Subcutaneous abdominal adipose tissue (tissue), 5 donors: ENCODE measurements around the gene SORBS1.

Experiments
- H3K27ac ChIP-seq: one replicate; pipeline ENCODE4 v1.7.0; 2013; ENCODE audit warnings: low read depth, mild to moderate bottlenecking, inconsistent platforms, low read length, moderate library complexity
- H3K27me3 ChIP-seq, 5 donors: one replicate each; pipeline ENCODE4 v1.7.0; 2013; ENCODE audit warnings: low read length in 5 of 5, inconsistent platforms in 1 of 5; ENCODE audit not compliant: control insufficient read depth in 5 of 5, insufficient read depth in 4 of 5
- H3K36me3 ChIP-seq, 5 donors: one replicate each; pipeline ENCODE4 v1.7.0; 2013; ENCODE audit warnings: low read length in 5 of 5; ENCODE audit not compliant: control insufficient read depth in 5 of 5, insufficient read depth in 5 of 5
- H3K4me1 ChIP-seq, 5 donors: one replicate each; pipeline ENCODE4 v1.7.0; 2013; ENCODE audit warnings: low read length in 5 of 5, mild to moderate bottlenecking in 3 of 5, moderate library complexity in 1 of 5; ENCODE audit not compliant: control insufficient read depth in 5 of 5, insufficient read depth in 5 of 5
- H3K4me3 ChIP-seq, 5 donors: one replicate each; pipeline ENCODE4 v1.7.0; 2013; ENCODE audit warnings: low read length in 5 of 5, low read depth in 1 of 5
- H3K9ac ChIP-seq, 5 donors: one replicate each; pipeline ENCODE4 v1.7.0; 2013; ENCODE audit warnings: low read length in 5 of 5, mild to moderate bottlenecking in 4 of 5, moderate library complexity in 3 of 5
- H3K9me3 ChIP-seq, 5 donors: one replicate each; pipeline ENCODE4 v1.7.0; 2013; ENCODE audit warnings: low read length in 5 of 5; ENCODE audit not compliant: control insufficient read depth in 5 of 5
- donor health status: healthy.
- donor health status: healthy.
- donor health status: healthy.
- donor health status: healthy.
- donor health status: healthy.

The SORBS1 gene

GRCh38 chr10:95422233-95422632, 138.9 kb downstream of the SORBS1 start:
- Histone ChIP-seq H3K4me3 (peak overlapping the region in 1 of 5 donors; percentile 13), H3K27me3 (no peaks in the 10 kb centered on the region), H3K9me3 (no peaks in the 10 kb centered on the region), H3K9ac (peak overlapping the region in 1 of 5 donors; percentile 11), H3K27ac (peak overlapping the region; percentile 99), H3K4me1 (peaks cover 6 to 56% (median 28%) of the 10 kb centered on the region in 5 donors), H3K36me3 (peaks cover 0 to 9% (median under 1%) of the 10 kb centered on the region in 5 donors)

GRCh38 chr10:95421782-95422181, 139.4 kb downstream of the SORBS1 start:
- H3K9me3 ChIP-seq: no peaks in the 10 kb centered on the region
- H3K4me3 ChIP-seq: peak overlapping the region in 1 of 5 donors; percentile 13
- H3K4me1 ChIP-seq: peaks cover 6 to 60% (median 30%) of the 10 kb centered on the region in 5 donors
- peak overlapping the region; percentile 99 for H3K27ac ChIP-seq
- H3K27me3 ChIP-seq: no peaks in the 10 kb centered on the region
- no peak overlapping the region for H3K9ac ChIP-seq
- H3K36me3 ChIP-seq: peaks cover 0 to 6% (median 0%) of the 10 kb centered on the region in 5 donors

- H3K27me3 ChIP-seq: no peaks in the 10 kb centered on the region
- H3K4me1 ChIP-seq: peaks cover 6 to 80% (median 54%) of the 10 kb centered on the region in 5 donors
- H3K4me3 ChIP-seq: no peak overlapping the region
- peak overlapping the region; percentile 99 for H3K27ac ChIP-seq
- no peak overlapping the region for H3K9ac ChIP-seq
- H3K36me3 ChIP-seq: peaks cover 0 to 6% (median 0%) of the 10 kb centered on the region in 5 donors
- H3K9me3 ChIP-seq: no peaks in the 10 kb centered on the region
Observed at GRCh38 chr10:95419399-95419798, 141.8 kb downstream of the SORBS1 start.

GRCh38 chr10:95416973-95417372, 144.2 kb downstream of the SORBS1 start:
- Histone ChIP-seq H3K27me3 (no peaks in the 10 kb centered on the region), H3K9ac (peak overlapping the region in 1 of 5 donors; percentile 100), H3K27ac (peak overlapping the region; percentile 99), H3K36me3 (peaks cover 0 to 8% (median 2%) of the 10 kb centered on the region in 5 donors), H3K4me1 (peaks cover 9 to 83% (median 52%) of the 10 kb centered on the region in 5 donors), H3K9me3 (no peaks in the 10 kb centered on the region), H3K4me3 (peak overlapping the region in 2 of 5 donors; percentile 7 to 22)

GRCh38 chr10:95416270-95416669, 144.9 kb downstream of the SORBS1 start:
- peak overlapping the region; percentile 99 for H3K27ac ChIP-seq
- H3K36me3 ChIP-seq: peaks cover 0 to 8% (median 2%) of the 10 kb centered on the region in 5 donors
- peak overlapping the region; percentile 66 to 99 (median 75) for H3K4me3 ChIP-seq
- H3K9me3 ChIP-seq: no peaks in the 10 kb centered on the region
- peaks cover 9 to 76% (median 55%) of the 10 kb centered on the region in 5 donors for H3K4me1 ChIP-seq
- no peaks in the 10 kb centered on the region for H3K27me3 ChIP-seq
- H3K9ac ChIP-seq: peak overlapping the region in 4 of 5 donors; percentile 89 to 100 (median 96)

GRCh38 chr10:95415621-95416031, 145.5 kb downstream of the SORBS1 start:
- peak overlapping the region; percentile 66 to 99 (median 75) for H3K4me3 ChIP-seq
- peaks cover 0 to 7% (median 3%) of the 10 kb centered on the region in 5 donors for H3K36me3 ChIP-seq
- H3K27me3 ChIP-seq: no peaks in the 10 kb centered on the region
- peak overlapping the region; percentile 99 for H3K27ac ChIP-seq
- no peaks in the 10 kb centered on the region for H3K9me3 ChIP-seq
- peak overlapping the region; percentile 89 to 100 (median 94) for H3K9ac ChIP-seq
- peaks cover 9 to 74% (median 59%) of the 10 kb centered on the region in 5 donors for H3K4me1 ChIP-seq

GRCh38 chr10:95414844-95415485, 146.2 kb downstream of the SORBS1 start:
- peaks cover 0 to 8% (median 6%) of the 10 kb centered on the region in 5 donors for H3K36me3 ChIP-seq
- H3K9ac ChIP-seq: peak overlapping the region; percentile 89 to 100 (median 94)
- H3K27ac ChIP-seq: peak overlapping the region; percentile 99
- H3K4me3 ChIP-seq: peak overlapping the region; percentile 66 to 99 (median 75)
- no peaks in the 10 kb centered on the region for H3K9me3 ChIP-seq
- peaks cover 12 to 74% (median 64%) of the 10 kb centered on the region in 5 donors for H3K4me1 ChIP-seq
- H3K27me3 ChIP-seq: no peaks in the 10 kb centered on the region

- peaks cover 0 to 12% (median 6%) of the 10 kb centered on the region in 5 donors for H3K36me3 ChIP-seq
- H3K27ac ChIP-seq: peak overlapping the region; percentile 99
- H3K4me1 ChIP-seq: peaks cover 7 to 73% (median 70%) of the 10 kb centered on the region in 5 donors
- H3K4me3 ChIP-seq: peak overlapping the region; percentile 66 to 99 (median 75)
- no peaks in the 10 kb centered on the region for H3K9me3 ChIP-seq
- H3K9ac ChIP-seq: peak overlapping the region; percentile 89 to 100 (median 94)
- no peaks in the 10 kb centered on the region for H3K27me3 ChIP-seq
Observed at GRCh38 chr10:95414016-95414830, 146.9 kb downstream of the SORBS1 start.

GRCh38 chr10:95413588-95413987, 147.6 kb downstream of the SORBS1 start:
- no peaks in the 10 kb centered on the region for H3K9me3 ChIP-seq
- peaks cover 11 to 78% (median 67%) of the 10 kb centered on the region in 5 donors for H3K4me1 ChIP-seq
- H3K27ac ChIP-seq: peak overlapping the region; percentile 99
- peak overlapping the region; percentile 89 to 100 (median 94) for H3K9ac ChIP-seq
- H3K27me3 ChIP-seq: no peaks in the 10 kb centered on the region
- H3K4me3 ChIP-seq: peak overlapping the region; percentile 66 to 99 (median 75)
- peaks cover 0 to 12% (median 6%) of the 10 kb centered on the region in 5 donors for H3K36me3 ChIP-seq
